T-helper 22 cell (primary cell): Measurements from ENCODE around the gene NCBP2.
"Not testable (repeated sequence)": the region's sequence is repeated elsewhere in the genome, so short reads cannot be mapped to it uniquely, and the experiment has no call there.

Experiments
- DNase-seq: peaks from one replicate; pipeline ENCODE4 v3.0.0-alpha.2; 2020; ENCODE audit warnings: low read depth

NCBP2 gene

DNA sequence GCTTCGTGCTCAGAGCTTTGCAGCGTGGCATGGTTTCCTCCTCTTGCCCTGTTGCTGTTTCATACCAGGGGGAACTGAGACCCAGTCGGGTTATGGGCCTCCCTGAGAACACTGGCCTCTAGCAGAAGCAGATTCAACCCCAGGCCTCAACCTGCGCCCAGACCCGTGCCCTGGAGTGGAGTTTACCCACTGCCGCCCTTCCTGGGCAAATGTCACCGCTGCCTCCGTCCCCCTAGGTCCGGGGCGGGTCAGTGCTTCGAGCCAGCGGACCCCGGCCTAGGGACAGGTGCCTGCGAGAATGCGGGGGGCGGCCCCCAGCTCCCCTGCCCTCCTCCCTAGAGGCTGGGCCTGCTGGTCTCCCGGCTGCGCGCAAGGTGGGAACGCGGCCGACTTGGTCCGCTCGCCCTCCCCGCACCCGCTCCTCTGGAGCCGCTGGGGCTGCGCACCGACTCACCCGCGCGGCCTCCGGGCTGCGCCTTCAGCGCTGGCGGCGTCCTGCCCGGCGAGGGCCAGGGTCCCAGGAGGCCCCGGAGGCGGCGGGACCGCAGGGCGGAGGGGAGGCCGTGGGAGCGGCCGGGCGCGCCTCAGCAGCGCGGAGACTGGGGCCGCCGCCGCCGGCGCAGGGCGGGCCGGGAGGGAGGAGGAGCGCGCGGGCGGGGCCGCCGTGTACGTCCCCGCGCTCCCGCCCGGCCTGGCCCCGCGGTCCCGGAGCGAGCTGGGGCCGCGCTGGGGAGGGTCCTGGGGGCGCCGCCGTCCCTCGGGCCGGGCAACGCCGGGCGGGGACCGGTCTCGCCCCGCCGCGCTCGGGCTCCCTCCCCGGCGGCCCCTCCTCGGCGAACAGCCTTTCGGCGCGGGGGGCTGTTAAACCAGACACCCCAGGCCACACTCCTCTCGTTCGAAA, 26.2 kb upstream of the NCBP2 start, which contains the start of gene PIGZ:
TSS of gene PIGZ (minus strand) at position 601 of the 901 bp plus-strand sequence. CDS start 16,802 bp downstream, outside the sequence.
- DNase-seq: no peak

DNA sequence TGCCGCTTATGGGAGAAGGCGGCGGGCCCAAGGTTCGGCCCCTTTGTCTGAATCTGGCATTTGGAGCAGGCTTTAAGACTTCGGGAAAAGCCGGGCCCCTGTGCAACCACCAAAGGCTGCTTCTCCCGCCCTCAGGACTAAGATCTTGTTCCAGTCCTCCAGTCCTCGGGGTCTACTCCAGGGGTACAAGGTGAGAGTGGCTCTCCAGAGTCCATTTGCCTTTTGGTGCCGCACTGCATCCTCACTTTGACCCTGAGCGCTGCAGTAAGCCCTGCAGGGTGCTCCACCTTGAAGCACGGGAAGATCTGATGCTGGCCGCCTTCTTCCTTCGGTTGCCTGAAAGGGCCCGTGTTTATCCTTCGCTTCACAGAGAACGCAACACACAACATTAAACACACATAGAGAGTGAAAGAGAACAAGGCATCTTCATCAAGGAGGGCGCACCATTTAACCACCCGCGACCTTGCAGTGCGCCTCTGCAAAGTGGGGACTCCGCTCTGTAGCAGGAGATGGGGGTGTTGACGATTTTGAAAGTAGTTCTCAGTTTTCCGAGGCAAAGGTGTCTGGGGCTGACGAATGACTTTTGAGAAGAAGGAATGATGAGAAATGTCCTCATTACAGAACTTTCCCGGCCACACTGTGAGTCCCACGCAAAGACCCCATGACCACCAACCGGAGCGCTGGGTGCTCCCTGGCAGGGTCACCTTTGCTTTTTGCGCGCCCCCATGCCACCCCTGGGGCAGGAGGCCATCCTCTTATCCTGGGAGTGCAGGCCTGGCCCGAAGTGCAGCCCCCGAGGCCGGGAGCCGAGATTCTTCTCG, 25.3 kb upstream of the NCBP2 start:
- no peak for DNase-seq

DNA sequence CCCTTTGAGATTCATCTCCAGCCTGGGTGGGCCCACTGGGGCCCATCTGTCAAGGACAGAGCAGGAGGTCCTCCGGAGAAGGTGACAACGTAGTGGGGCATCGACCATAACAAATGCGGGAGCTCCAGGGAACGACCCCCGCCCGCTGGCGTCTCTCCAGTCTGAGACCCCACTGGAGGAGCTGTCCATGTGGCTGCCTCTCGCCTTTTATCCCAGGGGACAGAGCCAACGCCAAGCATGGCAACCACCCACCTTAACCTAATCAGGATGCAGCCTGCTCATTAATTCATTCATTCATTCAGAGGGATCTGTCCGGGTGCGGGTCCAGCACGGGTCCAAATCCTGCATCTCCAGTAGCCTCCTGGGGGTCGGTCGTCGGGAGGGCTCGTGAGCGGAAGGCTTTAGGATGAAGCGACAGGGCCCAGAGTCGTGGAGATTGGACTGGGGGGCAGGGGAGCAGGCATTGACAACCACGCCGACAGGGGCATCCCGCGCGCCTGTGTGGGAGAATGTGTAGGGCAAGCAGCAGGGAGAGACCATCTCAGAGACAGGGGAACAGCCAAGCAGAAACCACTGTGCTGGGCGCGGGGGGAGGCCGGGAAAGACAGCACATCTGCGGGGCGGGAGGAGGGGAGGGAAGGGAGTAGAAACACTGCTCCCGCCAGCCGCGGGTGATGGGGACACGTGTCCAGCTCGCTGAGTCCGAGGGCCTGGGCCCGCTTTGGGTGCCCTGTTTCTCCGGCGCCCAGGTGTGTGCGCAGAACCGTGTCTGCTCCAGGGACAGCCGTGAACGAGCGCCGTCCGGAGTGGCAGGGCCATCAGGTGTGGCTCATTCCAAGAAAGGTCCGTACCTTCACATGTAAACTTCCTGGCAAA, 24.4 kb upstream of the NCBP2 start:
- no peak for DNase-seq

DNA sequence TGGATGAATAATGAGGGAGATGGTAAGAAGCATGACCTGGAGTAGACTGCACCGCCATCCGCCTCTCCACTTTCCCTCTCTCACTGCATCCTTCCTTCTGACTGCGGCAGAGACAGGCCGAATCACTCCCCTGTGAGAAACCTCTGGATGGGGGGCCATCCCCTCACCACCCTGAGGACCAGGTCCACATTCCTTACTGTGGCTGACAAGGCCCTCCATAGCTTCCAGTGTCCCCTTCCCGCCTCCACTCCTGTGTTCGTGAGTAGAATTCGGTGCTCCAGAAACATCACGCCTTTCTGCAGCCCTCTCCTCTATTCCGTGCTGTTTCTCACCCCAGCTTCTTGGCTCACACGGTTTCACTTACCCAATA, 23.5 kb upstream of the NCBP2 start:
- no peak for DNase-seq

DNA sequence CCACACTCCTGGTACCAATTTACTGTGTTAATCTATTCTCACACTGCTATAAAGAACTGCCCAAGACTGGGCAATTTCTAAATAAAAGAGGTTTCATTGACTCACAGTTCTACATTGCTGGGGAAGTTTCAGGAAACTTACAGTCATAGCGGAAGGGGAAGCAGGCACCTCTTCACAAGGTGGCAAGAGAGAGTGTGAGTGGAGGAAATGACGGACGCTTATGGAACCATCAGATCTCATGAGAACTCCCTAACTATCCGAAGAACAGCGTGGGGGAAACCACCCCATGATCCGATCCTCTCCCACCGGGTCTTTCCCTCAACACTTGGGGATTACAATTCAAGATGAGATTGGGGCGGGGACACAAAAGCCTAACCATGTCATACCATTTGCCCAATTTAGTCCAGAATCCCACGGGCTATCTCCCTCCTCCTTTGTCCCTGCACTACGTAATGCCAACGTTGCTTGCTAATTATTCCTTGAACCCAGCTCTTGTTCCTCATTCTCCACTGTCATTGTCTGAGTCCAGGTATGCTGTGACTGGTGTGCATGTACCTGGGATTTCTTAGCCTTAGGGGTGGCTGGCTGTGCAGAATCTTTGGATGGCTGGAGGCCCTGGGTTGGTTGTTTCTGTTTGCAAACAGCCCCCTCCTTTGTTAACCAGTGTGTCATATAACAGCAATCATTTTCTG, 22.9 kb upstream of the NCBP2 start:
- no peak for DNase-seq

DNA sequence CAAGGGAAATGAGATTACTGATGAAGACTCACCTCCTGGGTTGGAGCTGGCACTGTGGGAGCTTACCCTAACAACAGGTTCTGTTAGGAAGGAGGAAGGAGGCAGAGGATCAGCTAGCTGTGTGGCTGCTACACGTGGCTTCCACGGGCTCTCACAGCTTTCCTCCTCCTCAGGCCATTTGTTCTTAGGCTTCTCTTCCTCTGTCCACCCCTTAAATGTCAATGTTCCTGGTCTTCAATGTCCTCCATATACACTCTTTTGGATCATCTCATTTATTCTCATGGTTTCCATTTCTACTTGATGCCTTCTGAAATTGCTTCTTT, 21.3 kb upstream of the NCBP2 start:
- DNase-seq: no peak

DNA sequence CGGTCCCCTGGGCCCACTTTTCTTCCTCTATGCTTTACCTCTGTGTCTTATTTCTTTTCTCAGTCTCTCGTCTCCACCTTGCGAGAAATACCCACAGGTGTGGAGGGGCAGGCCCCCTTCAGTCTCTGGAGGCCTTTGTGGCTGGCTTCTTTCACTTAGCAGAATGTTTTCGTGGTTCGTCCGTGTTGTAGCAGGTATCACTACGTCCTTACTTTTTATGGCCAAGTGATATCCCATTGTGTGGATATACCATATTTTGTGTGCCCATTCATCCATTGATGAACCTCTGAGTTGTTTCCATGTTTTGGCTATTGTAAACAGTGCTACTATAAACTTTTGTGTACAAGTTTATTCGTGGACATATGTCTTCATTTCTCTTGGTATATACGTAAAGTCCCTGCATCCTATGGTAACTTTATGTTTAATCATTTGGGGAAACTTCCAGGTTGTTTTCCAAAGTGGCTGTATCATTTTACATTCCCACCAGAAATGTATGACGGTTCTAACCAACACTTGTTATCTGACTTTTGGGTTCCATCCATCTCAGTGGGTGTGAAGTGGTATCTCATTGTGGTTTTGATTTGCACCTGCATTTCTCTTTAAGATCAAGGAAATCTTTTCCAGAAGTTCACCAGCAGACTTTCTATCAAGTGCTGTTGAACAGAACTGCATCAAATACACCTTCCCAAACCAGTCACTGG, 20.8 kb upstream of the NCBP2 start:
- no peak for DNase-seq

DNA sequence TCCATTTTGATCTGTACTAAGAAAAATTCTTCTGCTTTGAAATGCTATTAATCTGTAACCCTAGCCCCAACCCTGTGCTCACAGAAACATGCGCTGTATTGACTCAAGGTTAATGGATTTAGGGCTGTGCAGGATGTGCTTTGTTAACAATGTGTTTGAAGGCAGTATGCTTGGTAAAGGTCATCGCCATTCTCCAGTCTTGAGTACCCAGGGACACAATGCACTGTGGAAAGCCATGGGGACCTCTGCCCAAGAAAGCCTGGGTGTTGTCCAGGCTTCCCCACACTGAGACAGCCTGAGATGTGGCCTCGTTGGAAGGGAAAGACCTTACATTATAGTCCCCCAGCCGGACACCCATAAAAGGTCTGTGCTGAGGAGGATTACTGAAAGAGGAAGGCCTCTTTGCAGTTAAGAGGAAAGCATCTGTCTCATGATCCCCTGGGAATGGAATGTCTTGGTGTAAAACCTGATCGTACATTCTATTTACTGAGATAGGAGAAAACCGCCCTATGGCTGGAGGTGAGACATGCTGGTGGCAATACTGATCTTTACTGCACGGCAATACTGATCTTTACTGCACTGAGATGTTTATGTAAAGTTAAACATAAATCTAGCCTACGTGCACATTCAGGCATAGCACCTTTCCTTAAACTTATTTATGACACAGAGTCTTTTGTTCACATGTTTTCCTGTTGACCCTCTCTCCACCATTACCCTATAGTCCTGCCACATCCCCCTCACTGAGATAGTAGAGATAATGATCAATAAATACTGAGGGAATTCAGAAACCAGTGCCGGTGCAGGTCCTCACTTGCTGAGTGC, 20.0 kb upstream of the NCBP2 start:
- no peak for DNase-seq

DNA sequence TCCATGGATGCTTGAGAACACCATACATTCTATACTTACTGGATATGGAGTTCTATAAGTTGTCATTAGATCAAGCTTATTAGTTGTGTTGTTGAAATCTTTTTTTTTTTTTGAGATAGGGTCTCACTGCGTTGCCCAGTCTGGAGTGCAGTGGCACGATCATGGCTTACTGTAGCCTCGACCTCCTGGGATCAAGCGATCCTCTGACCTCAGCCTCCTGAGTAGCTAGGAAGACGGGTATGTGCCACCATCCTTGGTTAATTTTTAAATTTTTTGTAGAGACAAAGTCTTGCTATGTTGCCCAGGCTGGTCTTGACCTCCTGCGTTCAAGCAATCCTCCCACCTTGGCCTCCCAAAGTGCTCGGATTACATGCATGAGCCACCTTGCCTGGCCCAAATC, 12.5 kb upstream of the NCBP2 start:
- no peak for DNase-seq

DNA sequence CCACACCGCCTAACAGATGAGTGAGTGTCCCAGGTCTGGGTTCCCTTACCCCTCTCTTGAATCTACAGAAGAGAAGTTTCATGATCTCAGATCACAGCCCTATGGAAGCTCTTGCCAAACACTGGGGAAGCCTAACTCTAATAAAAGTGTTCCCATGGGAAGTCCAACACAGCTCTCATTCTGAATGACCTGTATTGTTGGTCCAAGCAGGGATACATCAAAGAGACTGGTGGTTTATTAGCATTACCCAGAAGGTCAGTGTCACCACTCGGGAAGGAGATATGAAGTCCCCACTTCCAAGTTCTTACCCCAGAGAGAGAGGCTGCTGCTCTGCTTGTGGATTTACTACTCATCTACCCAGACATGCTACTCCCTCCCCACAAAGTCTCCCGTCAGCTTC, 9.0 kb upstream of the NCBP2 start:
- no peak for DNase-seq

DNA sequence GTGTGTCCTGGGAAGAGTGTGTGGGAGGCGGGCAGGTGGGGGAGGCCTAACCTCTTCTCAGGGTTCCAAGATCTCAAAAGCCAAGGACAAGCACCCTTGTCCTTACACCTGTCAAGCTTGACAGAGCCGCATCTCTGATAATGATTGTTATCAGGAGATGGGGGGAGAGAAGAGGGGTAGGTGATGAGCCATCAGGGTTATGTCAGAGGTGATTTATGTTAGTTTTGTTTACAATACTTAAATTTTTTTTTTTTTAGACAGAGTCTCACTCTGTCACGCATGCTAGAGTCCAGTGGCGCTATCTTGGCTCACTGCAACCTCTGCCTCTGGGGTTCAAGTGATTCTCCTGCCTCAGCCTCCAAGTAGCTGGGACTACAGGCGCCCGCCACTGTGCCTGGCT, 7.4 kb upstream of the NCBP2 start:
- no peak for DNase-seq

DNA sequence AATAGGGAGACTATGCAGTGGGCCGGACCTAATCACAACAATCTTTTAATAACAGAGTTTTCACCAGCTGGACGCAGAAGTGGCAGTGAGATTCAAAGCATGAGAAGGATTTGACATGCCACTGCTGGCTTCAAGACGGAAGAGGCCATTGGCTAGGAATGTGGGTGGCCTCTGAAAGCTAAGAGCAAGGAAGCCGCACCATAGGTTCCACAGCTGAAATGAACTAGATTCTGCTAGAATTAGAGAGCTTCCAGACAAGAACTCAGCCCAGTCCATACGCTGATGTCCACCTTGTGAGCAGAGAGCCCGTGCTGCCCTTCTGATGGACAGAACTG, 6.9 kb upstream of the NCBP2 start:
- DNase-seq: no peak

DNA sequence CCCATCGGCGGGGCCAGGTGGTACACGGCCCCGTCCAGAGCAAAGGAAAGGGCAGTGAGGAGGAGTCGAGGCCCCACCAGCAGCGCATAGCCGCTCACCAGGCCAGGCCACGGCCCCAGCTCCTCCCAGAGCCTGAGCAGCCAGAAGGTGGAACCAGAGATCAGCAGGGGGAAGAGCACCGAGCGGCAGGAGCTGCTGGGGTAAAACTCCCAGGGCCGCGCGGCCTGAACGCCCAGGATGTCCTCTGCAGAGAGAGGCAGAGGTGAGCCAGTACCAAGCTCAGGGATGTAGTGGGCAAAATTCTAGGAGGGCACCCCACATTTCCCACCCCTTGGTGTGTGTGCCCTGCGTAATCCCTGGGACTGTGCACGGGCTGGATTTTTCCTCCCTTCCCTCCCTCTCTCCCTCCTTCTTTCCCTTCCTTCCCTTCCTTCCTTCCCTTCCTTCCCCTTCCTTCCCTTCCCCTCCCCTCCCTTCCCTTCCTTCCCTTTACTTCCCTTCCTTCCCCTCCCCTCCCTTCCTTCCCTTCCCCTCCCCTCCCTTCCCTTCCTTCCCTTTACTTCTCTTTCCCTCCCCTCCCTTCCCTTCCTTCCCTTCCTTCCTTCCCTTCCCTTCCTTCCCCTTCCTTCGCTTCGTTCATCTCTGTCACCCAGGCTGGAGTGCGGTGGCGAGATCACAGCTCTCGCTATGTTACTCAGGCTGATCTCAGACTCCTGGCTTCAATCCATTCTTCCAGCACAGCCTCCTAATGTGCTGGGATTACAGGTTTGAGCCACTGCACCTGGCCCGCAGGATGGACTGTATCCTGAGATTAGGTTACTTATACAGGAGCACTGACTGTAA, 6.3 kb upstream of the NCBP2 start:
- DNase-seq: no peak

DNA sequence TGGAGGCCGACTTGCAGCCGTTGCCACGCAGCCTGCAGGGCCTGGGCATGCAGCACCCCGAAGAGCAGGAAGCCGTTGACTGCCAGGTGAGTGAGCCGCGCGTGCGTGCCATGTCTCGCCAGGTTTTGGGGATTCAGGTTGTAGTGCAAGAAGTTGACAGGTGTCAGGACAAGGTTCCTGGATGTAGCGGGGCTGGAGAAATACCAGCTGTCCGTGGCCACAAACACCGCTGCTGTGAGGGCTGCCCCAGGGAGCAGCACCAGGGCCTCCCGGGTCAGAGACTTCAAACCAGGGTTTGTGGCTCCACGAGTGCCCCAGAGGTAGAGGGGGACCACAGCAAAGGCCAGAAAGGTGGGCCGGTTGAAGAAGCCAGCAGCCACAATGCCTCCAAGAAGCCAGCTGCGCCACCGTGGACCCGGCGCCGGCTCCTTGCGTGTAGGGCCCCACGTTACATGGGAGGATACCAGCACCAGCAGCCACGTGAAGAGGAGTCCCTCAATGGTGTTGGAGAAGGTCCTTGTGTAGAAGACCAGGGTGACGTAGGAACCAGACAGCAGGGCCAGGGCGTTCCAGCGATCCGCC, 5.6 kb upstream of the NCBP2 start:
- no peak for DNase-seq

DNA sequence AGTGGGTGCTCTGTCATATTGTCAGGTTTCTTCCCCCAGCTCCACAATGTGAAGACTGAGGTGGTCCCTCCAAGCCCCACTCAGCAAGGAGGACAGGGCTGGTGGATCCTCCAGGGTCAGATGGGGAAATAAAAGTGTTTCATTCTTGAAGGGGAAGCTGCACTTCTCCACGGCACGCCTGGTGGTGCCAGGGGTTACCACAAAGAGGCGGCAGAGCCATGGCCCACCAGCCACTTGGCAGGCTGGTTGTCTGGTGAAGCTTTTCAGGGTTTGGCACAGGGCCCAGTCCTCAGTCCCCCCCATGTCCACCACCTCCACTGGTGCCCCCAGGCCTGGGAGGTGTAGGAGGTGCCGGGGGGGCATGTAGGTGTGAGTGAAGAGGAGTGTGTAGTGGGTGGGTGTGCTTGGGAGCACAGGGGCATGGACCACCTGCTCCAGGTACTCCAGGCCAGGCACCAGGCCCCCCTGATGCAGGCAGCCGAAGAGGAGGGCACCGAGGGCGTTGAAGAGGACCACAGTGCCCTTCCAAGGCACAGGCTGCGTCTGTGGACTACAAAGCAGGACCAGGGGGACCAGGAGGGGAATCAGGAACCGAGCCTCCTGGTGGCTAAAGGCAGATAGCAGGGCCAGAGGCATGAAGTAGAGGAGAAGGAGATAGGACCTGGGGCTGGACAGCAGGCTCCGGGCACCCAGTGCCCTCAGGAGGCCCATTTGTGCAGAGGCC, 5.0 kb upstream of the NCBP2 start:
- DNase-seq: no peak

DNA sequence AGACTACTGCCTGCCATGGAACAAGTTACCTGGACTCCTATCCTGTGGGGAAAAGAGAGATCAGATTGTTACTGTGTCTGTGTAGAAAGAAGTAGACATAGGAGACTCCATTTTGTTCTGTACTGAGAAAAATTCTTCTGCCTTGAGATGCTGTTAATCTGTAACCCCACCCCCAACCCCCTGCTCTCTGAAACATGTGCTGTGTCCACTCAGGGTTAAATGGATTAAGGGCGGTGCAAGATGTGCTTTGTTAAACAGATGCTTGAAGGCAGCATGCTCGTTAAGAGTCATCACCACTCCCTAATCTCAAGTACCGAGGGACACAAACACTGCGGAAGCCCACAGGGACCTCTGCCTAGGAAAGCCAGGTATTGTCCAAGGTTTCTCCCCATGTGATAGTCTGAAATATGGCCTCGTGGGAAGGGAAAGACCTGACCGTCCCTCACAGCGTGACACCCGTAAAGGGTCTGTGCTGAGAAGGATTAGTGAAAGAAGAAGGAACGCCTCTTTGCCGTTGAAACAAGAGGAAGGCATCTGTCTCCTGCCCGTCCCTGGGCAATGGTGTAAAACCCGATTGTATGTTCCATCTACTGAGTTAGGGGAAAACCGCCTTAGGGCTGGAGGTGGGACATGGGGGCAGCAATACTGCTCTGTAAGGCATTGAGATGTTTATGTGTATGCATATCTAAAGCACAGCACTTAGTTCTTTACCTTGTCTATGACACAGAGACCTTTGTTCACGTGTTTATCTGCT, 1.9 kb upstream of the NCBP2 start:
- DNase-seq: not testable (repeated sequence)

DNA sequence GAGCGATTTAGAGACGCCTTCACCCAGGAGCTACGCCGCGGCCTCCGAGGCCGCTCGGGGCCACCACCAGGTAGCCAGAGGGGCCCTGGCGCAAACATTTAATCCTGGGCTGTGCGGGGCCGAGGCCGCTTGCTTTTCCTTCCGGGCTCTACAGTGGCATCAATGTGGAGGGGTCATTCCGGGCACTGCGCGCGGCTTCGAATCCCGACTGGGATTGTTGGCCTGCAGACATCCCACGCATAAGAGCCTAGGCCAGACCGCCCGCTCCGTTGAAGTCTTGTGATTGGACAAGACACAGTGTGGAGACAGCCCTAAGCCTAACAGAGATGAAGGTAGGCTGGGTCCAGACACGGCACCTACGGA, 568 bp upstream of the NCBP2 start:
- DNase-seq: no peak

DNA sequence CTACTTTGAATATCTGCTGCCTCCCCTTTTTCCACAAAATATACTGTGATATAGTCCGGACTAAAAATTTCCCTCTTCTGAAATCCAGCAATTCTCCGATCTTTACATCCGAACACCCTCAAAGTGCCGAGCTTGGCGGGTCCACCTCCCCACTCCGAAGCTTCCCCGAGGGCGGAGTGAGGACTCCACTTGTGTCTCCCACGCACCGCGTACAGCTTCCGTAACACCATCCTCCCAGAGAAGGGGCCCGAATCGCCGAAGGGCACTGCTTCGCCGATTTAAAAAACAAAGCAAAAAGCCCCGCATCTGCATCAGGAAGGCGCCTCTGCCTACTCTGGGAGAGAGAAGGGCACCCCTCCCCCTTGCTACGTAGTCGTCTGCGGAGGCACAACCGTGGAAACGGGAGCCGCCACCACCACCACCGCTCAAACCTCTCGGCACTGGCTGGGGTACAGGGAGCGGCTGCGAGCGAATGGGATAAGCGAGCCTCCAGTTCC, 551 bp downstream of the NCBP2 start:
- DNase-seq: peak; percentile 48
